HL-60 (cell line): ENCODE data around the gene DYNC2I2.

Experiments
- DNase-seq, 2 experiments: peaks; one replicate each; pipeline ENCODE4 v3.0.0-alpha.2; 2010 to 2020; ENCODE audit warnings: low read depth in 1 of 2, low spot score in 1 of 2
- H3K27ac ChIP-seq: fragments of 250-450 bp; sonication (Bioruptor Pico); replicated peaks from 2 replicates; pipeline ENCODE4 v1.5.1; 2020; ENCODE audit warnings: mild to moderate bottlenecking, moderate library complexity
- H3K27me3 ChIP-seq: fragments of 250-450 bp; sonication (Bioruptor Pico); 2 replicates; pipeline ENCODE4 v1.5.1; 2021; ENCODE audit warnings: mild to moderate bottlenecking, moderate library complexity; ENCODE audit not compliant: insufficient read depth, poor library complexity, severe bottlenecking
- H3K4me3 ChIP-seq: replicated peaks from 2 replicates; pipeline ENCODE4 v1.5.1; 2011; ENCODE audit warnings: mild to moderate bottlenecking, control low read depth, low read length; ENCODE audit not compliant: insufficient read depth
- CTCF ChIP-seq: IDR thresholded peaks from one replicate; pipeline ENCODE4 v1.5.1; 2011; ENCODE audit warnings: low read length, control low read depth, inconsistent platforms; ENCODE audit not compliant: insufficient read depth
- GABPA ChIP-seq: IDR thresholded peaks from 2 replicates; pipeline ENCODE4 v1.6.1; 2012; ENCODE audit warnings: low read depth
- POLR2AphosphoS5 ChIP-seq: IDR thresholded peaks from 2 replicates; pipeline ENCODE4 v1.6.1; 2012; ENCODE audit warnings: low read depth
- SPI1 ChIP-seq: IDR thresholded peaks from 2 replicates; pipeline ENCODE4 v1.6.1; 2012; ENCODE audit warnings: low read depth, mild to moderate bottlenecking, borderline replicate concordance
- TF ChIP-seq, protein P1 (sequence below): IDR thresholded peaks from 2 replicates; pipeline ENCODE4 v1.6.1; 2012; ENCODE audit warnings: low read depth; ENCODE audit not compliant: insufficient replicate concordance

The DYNC2I2 gene

DNA sequence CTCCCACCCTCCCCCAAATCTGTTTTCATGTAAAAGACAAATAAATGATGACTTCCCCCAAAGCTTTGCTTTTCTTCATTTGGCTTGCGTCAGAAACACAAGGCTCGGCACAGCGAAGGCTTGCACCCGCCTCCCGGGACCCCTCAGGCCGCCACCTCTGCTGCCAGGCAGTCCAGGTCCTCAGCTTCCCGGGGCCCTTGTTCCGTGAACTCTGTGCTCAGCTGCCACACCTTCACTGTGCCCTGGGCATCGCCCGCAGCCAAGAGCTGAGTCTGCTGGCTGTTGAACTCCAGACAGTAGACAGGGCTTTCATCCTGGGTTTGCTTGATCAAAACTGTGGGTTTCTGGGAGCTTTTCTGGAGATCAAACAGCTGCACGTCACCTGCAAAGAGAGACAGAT, 23.0 kb downstream of the DYNC2I2 start:
- Histone ChIP-seq H3K27ac (no peak overlapping the region), H3K27me3 (no peaks in the 10 kb centered on the region), H3K4me3 (no peak overlapping the region)
- TF ChIP-seq SPI1, result no peak
- TF ChIP-seq GABPA, result no peak
- TF ChIP-seq, protein P1, sequence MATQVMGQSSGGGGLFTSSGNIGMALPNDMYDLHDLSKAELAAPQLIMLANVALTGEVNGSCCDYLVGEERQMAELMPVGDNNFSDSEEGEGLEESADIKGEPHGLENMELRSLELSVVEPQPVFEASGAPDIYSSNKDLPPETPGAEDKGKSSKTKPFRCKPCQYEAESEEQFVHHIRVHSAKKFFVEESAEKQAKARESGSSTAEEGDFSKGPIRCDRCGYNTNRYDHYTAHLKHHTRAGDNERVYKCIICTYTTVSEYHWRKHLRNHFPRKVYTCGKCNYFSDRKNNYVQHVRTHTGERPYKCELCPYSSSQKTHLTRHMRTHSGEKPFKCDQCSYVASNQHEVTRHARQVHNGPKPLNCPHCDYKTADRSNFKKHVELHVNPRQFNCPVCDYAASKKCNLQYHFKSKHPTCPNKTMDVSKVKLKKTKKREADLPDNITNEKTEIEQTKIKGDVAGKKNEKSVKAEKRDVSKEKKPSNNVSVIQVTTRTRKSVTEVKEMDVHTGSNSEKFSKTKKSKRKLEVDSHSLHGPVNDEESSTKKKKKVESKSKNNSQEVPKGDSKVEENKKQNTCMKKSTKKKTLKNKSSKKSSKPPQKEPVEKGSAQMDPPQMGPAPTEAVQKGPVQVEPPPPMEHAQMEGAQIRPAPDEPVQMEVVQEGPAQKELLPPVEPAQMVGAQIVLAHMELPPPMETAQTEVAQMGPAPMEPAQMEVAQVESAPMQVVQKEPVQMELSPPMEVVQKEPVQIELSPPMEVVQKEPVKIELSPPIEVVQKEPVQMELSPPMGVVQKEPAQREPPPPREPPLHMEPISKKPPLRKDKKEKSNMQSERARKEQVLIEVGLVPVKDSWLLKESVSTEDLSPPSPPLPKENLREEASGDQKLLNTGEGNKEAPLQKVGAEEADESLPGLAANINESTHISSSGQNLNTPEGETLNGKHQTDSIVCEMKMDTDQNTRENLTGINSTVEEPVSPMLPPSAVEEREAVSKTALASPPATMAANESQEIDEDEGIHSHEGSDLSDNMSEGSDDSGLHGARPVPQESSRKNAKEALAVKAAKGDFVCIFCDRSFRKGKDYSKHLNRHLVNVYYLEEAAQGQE, result no peak
- no peak for TF ChIP-seq POLR2AphosphoS5
- no peak for TF ChIP-seq CTCF
- no peak for DNase-seq

DNA sequence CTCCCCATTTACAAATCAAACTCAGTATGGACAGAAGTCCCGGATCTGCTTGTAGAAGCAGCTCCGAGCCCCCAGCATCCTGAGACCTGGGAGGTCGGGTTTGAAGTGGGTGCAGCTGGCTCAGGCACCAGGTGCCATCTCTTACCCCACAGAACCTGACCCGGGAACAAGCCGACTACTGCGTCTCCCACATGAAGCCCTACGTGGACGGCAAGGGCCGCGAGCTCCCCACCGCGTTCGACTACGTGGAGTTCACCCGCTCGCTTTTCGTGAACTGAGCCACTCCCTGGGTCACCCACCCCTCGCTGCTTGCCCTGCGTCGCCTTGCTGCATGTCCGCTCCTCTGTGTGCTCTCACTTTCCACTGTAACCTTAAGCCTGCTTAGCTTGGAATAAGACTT, 23.6 kb downstream of the DYNC2I2 start:
- Histone ChIP-seq H3K4me3 (no peak overlapping the region), H3K27ac (no peak overlapping the region), H3K27me3 (no peaks in the 10 kb centered on the region)
- no peak for DNase-seq
- no peak for TF ChIP-seq SPI1
- TF ChIP-seq CTCF, result no peak

- Histone ChIP-seq H3K27me3 (no peaks in the 10 kb centered on the region), H3K27ac (no peak overlapping the region)
Measured at GRCh38 chr9:128632486-128632885, 24.2 kb downstream of the DYNC2I2 start.

GRCh38 chr9:128632066-128632465, 24.6 kb downstream of the DYNC2I2 start:
- Histone ChIP-seq H3K4me3 (no peak overlapping the region), H3K27me3 (no peaks in the 10 kb centered on the region), H3K27ac (no peak overlapping the region)
- TF ChIP-seq SPI1 (no peak), CTCF (no peak), GABPA (no peak), POLR2AphosphoS5 (no peak; the same call in 1 of the 2 replicates)
- TF ChIP-seq, protein P1, result no peak
- DNase-seq, result no peak

More at GRCh38 chr9:128632486-128632885, 24.2 kb downstream of the DYNC2I2 start:
- no peak overlapping the region for H3K4me3 ChIP-seq
- no peak for DNase-seq
- TF ChIP-seq GABPA (no peak), POLR2AphosphoS5 (no peak)
